Ecto neural progenitor cell (in vitro differentiated cells): Measurements from ENCODE around the gene TTC27.
A peak's percentile ranks its signal among the peaks of the same experiment; 100 is the strongest.
"Not testable (repeated sequence)": the region's sequence is repeated elsewhere in the genome, so short reads cannot be mapped to it uniquely, and the experiment has no call there.

Source experiments
- DNase-seq: peaks from one replicate; pipeline ENCODE4 v3.0.0-alpha.2; 2018; ENCODE audit warnings: low spot score

The TTC27 gene

DNA sequence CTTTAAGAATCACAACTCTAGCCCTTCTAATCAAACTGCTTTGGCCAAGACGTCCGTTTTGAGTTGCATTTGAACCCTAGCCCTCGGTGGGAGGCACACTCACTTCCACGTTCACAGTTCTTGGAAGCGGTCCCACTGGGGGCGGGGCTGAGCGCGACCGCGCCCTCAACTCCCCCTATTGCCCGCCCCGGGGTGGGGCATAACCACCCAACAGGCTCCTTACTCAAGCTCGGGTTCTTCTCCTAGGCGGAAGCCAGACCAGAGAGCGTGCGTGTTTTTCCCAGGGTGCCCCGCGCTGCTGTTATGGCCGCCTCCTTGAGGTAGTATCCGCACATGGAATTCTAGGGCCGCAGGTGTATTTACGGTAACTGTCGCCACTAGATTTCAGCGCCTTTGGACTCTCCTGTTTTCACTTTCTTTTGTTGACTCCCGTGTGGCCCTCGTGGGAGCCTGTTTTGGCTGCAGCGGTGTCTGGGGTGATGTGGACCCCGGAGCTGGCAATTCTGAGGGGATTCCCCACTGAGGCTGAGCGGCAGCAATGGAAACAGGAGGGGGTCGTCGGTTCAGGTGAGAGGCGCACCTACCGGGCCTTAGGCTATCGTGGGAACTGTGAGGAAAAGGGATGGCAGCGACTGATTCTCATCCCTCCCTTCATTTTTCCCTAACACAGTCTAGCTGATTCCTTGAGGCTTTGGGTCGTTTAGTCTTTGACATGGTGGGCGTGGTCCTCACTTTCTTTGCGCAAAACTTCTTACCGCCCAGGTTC lies at the start of gene TTC27:
TSS of gene TTC27 (plus strand) at position 237 of the 766 bp plus-strand sequence. CDS start at position 480, 243 bp downstream.
- DNase-seq = peak; percentile 93

DNA sequence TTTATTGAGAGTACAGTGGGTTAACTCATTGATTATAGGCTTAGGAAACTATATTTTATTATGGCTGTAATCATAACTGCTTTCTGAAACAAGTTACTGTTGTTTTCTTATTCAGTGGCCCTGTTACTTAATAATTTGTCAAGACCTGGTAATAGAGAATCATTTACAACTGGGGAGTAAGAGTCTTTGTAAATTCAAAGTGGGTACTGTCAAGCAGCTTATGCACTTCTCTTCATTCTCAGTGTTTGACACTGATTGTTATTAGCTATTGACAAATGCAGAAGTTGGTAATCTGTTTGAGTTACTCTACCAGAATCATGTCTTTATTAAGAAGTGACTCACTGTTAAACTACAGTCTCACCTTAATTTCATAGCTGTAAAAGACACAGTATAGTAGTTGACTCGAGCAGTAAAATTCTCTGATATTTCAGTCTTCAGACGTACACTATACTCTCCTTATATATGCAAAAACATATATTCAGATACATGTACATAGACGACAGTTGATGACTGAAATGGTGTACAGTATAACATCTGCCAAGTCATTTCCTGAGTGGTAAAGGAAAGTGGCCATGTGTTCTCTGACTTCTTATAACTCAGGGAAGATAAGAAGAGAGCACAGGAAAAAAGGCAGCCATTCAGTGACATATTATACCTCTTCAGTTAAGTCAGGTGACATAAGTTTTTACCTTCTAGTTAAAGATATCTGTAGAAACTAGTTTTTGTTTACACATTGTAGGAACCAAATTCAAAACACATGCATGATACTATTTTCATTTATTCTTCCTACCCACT lies 36.0 kb upstream of the TTC27 start:
- no peak for DNase-seq

DNA sequence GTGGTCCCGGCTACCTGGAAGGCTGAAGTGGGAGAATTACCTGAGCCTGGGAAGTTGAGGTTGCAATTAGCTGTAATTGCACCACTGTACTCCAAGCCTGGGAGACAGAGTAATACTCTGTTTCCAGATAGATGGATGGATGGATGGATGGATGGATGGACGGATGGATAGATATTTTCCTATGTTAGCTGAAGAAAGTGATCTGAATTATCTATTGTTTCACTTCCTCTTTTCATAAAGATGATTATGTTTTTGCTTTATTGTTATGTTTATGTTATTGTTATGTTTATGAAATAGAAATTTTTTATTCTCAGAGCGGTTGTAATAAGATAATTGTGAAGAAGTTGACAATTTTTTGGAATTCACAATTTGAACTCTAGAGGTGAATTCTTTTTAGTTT lies 33.3 kb upstream of the TTC27 start:
- DNase-seq = no peak

DNA sequence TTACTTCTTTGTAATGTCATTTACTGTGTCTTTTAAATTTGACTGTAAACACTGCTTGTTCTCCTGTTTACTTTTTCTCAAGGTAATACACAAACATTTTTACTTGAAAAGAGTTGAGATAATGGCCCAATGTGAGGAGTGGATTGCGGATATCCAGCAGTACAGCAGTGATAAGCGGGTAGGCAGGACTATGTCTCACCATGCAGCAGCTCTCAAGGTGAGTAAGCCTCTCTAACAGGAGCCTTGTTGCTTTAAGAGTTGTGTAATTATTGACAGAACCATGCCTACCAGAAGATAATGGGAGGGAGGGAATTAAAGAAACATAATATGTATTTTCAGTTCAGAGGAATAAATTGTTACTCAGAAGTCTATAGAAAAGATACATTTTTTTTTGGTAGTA lies 16.5 kb upstream of the TTC27 start:
- no peak for DNase-seq

DNA sequence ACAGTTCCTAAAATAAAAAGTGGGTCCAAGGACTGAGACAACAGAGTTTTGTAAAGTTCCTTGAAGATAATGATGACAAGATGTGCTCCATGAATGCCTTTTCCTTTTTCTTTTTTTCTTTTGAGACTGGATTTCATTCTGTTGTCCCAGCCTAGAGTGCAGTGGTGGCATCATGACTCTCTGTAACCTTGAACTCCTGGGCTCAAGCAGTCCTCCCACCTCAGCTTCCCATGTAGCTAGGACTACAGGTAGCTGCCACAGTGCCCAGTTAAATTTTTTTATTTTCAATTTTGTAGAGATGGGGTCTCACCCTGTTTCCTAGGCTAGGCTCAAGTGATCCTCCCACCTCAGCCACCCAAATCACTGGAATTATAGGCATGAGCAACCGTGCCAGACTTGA lies 16.1 kb upstream of the TTC27 start:
- no peak for DNase-seq

DNA sequence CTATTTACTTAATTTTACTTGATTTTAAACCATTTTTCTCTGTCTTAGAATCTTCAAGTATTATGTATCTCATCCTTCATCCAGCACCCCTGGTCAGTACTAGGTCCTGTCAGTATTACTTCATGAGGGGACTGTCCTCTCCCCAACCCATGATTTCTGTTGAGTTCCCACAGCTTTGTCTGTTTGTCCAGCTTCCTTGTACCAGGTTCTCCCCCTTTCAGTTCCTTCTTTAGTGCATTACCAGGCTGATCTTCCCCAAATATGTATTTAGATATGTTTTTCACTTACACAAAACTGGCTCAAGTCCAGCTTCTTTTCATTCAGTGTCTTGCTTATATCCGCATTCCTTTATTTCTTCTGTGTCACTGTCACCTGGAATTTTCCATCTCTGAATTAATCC lies 13.8 kb upstream of the TTC27 start:
- no peak for DNase-seq

DNA sequence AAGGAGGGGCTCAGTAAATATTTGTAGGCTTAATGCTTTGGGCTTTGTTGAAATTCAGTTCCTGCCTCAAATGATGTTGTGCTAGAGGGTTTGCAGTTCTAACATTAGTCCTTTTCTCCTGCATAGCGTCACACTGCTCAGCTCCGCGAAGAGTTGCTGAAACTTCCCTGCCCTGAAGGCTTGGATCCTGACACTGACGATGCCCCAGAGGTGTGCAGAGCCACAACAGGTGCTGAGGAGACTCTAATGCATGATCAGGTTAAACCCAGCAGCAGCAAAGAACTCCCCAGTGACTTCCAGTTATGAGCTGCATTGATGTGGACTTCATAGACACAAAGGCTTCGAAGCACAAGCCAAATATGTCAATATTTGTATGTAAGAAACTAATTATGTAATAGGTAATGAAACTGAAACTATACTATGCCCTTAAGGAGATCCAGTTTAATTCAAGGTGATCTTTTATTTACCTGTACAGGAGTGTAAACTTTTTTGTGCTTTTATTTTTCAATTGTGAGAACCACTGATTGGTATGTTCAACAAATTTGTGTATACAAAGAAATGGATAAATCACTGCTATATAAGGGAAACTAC lies 10.2 kb upstream of the TTC27 start:
- no peak for DNase-seq

DNA sequence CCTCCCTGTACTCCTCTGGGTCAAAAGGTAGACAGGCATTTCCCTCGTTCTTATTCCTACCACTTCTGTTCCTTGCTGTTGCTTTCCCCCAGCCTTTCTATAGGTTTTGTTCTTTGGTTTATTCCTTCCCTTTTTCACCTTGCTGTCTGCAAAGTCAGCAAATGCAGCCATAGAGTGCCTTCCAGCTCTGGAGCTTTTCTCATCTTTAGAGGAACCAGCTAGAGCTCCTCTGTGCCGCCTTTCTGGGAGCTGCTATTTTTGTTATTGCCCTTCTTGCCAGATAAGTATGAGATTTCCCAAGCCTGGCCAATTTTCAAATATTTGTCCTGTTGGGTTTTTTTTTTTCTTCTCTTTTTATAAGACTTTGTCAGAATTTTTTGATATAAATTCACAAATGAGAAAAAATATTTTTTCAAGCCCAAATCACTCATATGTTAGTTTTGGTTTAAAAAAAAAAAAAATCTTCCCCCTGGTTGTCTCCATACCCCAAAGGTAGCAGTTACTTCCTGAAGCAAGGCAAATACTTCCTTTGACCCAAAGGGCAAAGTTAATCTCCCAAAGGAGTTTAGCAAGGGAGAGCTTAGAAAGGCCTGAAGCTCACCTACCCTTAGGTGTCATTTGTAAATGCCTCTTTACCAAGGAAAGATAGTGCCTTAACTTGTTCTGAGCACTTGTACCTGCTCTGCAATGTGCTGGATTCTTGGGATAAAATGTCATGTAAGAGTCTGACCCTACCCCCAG lies 5.1 kb upstream of the TTC27 start:
- DNase-seq = no peak

DNA sequence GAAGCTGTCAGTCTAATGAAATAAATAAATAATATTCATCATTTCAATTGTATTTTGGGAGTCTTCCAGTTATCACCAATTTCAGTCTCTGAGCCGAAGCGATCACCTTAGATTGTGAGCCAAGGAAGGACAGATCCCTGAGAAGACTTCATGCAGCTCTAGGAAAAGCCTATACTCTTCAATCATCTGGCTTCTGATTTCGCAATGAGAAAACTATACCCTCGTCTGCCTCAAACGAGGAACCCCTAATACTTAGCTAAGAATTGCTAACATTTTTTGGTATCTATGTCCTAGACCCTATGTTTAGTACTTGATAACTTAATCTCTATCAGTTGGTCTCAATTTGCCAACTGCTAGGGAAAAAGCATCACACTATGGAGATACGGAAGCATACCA lies 4.5 kb upstream of the TTC27 start:
- DNase-seq = no peak

DNA sequence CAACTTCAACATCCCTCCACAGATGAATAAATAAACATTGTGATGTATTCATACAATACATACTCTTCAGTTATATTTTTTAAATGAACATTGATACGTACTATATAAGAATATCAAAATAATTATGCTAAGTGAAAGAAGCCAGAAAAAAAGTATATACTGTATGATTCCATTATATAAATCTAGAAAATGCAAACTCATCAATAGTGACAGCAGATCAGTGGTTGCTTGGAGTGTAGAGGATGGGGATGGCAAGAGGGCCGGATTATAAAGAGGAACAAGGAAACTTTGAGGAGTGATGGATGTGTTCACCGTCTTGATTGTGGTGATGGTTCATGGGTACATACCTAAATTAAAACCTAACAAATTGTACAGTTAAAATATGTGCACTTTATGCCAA lies 3.0 kb upstream of the TTC27 start:
- DNase-seq = no peak

DNA sequence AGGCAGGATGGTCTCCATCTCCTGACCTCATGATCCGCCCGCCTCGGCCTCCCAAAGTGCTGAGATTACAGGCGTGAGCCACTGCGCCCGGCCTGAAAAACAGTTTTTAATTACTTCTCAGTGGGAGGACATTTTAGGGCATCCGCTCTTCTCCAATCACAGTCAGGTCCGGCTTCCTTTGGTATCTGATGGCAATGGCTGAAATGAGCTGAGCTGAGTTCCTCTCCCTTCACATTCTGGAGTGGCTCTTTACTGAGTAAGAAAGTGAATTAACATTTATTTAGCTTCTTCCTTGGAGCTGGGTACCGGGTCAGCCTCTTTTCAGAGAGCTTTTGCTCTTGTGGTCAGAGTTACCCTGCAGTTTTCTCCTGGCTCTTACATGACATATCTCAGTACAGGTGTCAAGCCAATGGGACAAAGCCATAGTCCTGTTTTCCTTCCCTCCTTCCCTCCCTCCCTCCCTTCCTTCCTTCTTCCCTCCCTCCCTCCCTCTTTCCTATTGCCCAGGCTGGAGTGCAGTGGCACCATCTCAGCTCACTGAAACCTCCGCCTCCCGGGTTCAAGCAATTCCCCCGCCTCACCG lies 1.1 kb upstream of the TTC27 start:
- DNase-seq = no peak

DNA sequence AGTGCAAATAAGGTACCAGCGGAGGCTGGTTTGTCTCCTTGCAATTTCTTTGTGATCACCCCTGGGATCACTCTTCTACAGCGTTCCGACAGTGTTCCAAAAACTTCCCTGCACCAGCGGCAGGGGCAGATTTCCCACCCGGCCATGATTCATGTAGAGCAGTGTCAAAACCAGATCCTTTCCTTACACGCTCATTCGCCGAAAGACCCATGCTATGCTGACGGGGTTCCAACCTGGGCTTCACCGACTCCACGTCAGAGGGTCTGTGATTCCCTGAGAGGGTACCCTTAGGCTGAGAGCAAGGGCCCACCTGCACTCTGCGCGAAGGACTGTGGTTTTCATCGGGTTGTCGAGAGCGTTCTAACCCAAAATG lies 423 bp upstream of the TTC27 start:
- peak; percentile 62 for DNase-seq

DNA sequence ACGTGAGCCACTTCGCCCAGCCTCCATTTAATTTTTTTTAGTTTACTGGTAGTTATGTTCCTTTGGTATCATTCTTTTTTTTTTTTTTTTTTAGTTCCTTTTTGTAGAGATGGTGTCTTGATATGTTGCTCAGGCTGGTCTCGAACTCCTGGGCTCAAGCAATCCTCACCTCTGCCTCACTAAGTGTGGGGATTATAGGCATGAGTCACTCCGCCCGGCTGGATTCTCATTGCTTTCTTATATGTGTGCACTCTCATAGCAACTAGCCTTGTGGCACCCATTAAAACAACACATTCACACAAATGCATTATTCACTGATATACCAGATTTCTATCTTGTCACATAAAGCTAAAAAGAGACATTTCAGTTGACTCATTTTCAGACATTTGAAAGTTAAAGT lies 4.2 kb downstream of the TTC27 start:
- DNase-seq = no peak

DNA sequence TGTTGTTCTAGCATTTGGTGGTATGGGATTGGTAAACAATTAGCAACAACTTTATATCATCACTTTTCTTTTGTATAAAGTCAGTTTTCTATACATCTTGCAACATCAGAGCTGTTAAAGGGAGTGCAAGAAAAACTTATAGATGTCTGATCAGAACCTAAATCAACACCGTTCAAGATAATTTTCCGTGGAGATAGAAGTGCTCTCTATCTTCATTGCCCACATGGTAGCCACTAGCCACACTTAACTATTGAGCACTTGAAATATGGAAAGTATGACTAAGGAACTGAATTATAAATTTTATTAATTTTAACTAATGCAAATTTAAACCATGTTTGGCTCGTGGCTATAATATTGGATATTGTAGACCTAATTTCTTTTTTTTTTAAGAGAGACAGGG lies 5.2 kb downstream of the TTC27 start:
- no peak for DNase-seq

DNA sequence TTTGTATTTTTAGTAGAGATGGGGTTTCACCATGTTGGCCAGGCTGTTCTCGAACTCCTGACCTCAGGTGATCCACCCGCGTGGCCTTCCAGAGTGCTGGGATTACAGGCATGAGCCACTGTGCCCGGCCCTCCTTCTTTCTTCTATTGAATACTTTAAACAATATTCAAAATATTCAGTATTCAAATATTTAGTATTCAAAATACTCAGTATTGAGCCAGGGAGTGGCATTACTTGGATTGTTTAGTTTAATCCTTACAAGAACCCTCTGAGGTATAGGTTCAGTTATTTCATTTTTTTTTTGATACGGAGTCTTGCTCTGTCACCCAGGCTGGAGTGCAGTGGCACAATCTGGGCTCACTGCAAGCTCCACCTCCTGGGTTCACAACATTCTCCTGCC lies 10.7 kb downstream of the TTC27 start:
- not testable (repeated sequence) for DNase-seq

DNA sequence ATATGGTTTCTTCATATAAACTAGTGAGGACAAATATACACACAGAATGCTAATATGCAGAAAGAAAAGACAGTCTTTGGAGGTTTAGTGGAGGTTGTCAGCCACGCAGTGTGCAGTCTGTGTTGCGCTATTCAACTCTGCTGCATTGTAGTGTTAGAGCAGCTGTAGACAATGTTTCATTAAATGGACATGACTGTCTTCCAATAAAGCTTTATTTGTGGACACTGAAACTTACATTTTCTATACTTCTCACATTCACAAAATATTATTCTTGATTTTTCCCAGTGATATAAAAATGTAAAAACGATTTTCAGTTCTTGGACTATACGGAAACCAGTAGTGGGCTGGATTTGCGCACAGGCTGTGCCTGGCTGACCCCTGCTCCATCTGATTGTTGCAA lies 13.3 kb downstream of the TTC27 start:
- no peak for DNase-seq

DNA sequence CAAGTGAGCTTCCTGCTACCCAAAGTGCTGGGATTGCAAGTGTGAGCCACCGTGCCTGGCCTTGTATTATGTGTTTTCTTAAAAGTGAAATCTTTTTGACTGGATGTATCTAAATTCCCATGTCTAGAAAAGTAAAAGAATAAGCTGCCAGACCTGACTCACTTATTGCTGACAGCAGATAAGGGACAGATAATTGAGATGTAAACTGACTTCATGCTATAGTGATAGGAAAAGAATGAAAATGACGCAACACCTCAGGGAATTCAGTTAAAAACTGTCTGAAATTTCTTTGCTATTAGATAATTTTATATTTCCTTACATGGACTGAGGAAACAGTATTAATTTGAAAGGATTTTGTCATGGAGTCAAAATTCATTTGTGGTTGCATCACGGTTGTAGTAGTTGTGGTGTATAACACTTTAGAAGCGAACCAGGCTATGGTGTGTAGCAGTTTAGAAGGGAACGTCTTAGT lies 19.4 kb downstream of the TTC27 start:
- no peak for DNase-seq

DNA sequence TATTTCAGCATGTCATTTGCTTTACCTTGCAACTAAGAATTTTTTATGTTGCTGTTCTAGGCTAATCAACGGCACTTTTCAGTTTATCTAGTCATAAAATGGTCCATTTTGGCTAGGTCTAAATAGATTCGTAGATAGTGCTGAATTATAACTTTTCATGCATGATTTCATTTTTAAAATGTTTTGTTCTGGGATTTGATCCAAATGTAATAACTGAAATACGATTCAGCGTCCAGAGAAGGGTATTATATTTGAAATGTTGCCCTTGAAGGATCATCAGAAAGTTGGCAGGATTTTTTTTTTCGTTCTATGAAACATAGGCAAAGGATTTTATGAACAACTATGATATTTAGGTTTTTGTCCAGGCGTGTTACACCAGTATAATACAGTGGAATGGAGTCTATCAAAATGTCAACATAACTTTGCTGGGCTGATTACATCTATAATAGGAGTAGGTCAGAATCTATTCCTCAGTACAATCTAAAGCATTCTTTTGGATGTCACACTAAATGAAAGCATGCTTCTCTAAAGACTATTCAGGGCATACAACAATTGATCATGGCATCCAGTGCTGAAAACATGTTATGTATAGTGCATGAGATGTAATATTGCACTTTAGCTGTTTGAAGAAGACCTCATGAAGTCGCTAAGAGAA lies 24.8 kb downstream of the TTC27 start:
- no peak for DNase-seq

DNA sequence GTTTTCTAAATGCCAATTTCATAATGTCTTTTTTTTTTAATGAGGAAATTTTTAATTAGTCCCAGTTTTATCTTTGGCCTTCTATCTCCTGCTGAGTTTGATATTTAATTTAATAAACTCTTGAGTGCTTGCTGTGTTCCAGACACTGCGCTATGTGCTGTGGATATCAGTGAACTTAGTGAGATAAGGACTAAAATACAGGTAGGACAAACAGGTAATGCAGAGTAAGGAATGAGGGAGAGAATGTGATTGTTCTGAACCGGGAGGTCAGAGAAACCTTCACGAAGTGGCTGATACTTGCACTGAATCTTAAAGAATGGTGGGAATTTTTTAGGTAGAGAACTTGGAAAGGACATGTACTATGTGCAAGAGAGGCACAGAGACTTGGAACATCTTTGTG lies 28.2 kb downstream of the TTC27 start:
- DNase-seq = no peak

DNA sequence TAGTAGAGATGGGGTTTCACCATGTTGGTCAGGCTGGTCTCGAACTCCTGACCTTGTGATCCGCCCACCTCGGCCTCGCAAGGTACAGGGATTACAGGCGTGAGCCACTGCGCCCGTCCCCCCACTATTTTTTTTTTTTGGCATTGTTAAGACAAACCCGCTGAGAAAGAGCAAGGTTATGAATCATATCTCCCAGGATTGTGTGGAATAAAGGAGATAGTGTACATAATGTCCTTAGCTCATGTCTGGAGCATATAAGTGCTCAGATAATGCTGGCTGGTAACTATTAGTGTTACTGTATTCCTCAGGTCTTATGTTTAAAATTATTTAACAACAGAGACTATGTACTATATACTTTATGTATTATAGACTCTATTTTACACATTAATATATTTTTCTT lies 36.0 kb downstream of the TTC27 start:
- DNase-seq = no peak

DNA sequence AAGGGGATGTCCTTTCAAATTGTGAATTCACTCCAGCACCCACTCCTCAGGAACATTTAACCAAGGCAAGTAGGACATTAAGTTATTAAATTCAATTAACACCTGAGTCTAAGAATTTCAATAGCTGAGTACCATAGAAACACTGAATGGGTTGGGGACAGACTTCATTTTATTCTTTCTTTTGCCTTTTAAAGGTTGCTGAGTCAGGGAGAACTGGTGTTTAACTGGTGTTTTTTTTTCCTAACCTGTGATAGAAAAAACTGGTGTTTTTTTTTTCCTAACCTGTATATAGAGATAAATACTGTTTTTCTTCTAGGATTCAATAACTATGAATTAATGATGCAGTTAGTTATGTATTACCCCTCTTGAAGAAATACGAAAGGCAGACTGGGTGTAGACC lies 38.9 kb downstream of the TTC27 start:
- DNase-seq = no peak

DNA sequence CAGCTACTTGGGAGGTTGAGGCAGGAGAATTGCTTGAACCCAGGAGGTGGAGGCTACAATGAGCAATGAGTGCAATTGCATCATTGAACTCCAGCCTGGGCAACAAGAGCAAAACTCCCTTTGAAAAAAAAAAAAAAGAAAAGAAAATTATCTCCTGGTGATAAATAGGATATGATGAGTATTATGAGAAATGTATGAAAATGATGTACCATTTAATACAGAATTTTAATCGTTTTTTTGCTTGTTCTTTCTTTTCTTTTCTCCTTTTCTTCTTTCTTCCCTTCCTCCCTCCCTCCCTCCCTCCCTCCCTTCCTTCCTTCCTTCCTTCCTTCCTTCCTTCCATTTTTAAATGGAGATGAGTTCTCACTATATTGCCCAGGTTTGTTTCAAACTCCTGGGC lies 40.4 kb downstream of the TTC27 start:
- DNase-seq = no peak
